WTC11 (cell line): ENCODE results near the gene SNRNP200.

ENCODE experiments used
- ATF1 ChIP-seq: sonication (generic); formaldehyde crosslinking; IDR thresholded peaks from 2 replicates; pipeline ENCODE4 v1.8.1; 2023; ENCODE audit warnings: mild to moderate bottlenecking, moderate library complexity, missing genetic modification reagents
- NFE2L1 ChIP-seq: sonication (generic); formaldehyde crosslinking; IDR thresholded peaks from 2 replicates; pipeline ENCODE4 v1.8.1; 2023; ENCODE audit warnings: missing genetic modification reagents
- NR2C2 ChIP-seq: sonication (generic); formaldehyde crosslinking; IDR thresholded peaks from 2 replicates; pipeline ENCODE4 v1.8.0; 2022; ENCODE audit warnings: mild to moderate bottlenecking, missing genetic modification reagents
- ZBTB21 ChIP-seq: sonication (generic); formaldehyde crosslinking; IDR thresholded peaks from 2 replicates; pipeline ENCODE4 v1.8.1; 2023; ENCODE audit warnings: mild to moderate bottlenecking, missing genetic modification reagents, borderline replicate concordance
- ZNF121 ChIP-seq: sonication (generic); formaldehyde crosslinking; IDR thresholded peaks from 2 replicates; pipeline ENCODE4 v1.8.0; 2023; ENCODE audit warnings: missing genetic modification reagents
- TF ChIP-seq, protein P1 (sequence below): fragments of 200-600 bp; IDR thresholded peaks from 2 replicates; pipeline ENCODE4 v1.8.0; 2022; ENCODE audit warnings: antibody characterized with exemption
- TF ChIP-seq, protein P2 (sequence below): sonication (generic); formaldehyde crosslinking; IDR thresholded peaks from 2 replicates; pipeline ENCODE4 v1.8.1; 2023; ENCODE audit warnings: mild to moderate bottlenecking, missing genetic modification reagents, moderate library complexity
- TF ChIP-seq, protein P3 (sequence below): sonication (generic); formaldehyde crosslinking; IDR thresholded peaks from 2 replicates; pipeline ENCODE4 v1.8.1; 2022; ENCODE audit warnings: low read depth, mild to moderate bottlenecking, moderate library complexity, missing genetic modification reagents, borderline replicate concordance
- TF ChIP-seq, protein P4 (sequence below): sonication (generic); formaldehyde crosslinking; IDR thresholded peaks from 2 replicates; pipeline ENCODE4 v1.8.1; 2022; ENCODE audit warnings: low read depth, missing genetic modification reagents, borderline replicate concordance
- TF ChIP-seq, protein P5 (sequence below): sonication (generic); formaldehyde crosslinking; IDR thresholded peaks from 2 replicates; pipeline ENCODE4 v1.8.0; 2022; ENCODE audit warnings: mild to moderate bottlenecking, missing genetic modification reagents

DNA sequence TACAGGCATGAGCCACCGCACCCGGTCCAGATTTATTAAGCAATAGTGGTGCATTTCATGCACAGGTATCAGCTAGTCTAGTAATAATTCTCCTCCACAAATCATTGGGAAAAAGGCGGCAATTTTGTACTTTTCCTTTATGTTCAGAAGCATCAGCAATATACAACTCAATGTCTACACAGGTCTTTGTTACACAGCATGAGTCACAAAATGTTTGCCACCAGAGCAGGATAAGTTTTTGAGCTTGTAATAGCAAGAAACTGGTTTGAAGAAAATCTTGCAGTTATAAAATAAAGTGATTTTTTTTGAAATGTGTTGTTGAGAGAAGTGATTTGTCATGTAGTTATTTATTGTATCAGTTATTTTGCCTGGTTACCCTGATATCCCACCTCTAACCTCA is 15.0 kb upstream of the SNRNP200 start:
- TF ChIP-seq NFE2L1 (CRISPR knock-in tag) = no peak
- TF ChIP-seq NR2C2 (CRISPR knock-in tag) = no peak
- TF ChIP-seq, protein P1, sequence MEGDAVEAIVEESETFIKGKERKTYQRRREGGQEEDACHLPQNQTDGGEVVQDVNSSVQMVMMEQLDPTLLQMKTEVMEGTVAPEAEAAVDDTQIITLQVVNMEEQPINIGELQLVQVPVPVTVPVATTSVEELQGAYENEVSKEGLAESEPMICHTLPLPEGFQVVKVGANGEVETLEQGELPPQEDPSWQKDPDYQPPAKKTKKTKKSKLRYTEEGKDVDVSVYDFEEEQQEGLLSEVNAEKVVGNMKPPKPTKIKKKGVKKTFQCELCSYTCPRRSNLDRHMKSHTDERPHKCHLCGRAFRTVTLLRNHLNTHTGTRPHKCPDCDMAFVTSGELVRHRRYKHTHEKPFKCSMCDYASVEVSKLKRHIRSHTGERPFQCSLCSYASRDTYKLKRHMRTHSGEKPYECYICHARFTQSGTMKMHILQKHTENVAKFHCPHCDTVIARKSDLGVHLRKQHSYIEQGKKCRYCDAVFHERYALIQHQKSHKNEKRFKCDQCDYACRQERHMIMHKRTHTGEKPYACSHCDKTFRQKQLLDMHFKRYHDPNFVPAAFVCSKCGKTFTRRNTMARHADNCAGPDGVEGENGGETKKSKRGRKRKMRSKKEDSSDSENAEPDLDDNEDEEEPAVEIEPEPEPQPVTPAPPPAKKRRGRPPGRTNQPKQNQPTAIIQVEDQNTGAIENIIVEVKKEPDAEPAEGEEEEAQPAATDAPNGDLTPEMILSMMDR = no peak
- TF ChIP-seq, protein P2, sequence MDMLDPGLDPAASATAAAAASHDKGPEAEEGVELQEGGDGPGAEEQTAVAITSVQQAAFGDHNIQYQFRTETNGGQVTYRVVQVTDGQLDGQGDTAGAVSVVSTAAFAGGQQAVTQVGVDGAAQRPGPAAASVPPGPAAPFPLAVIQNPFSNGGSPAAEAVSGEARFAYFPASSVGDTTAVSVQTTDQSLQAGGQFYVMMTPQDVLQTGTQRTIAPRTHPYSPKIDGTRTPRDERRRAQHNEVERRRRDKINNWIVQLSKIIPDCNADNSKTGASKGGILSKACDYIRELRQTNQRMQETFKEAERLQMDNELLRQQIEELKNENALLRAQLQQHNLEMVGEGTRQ (CRISPR knock-in tag) = no peak
- TF ChIP-seq, protein P3, sequence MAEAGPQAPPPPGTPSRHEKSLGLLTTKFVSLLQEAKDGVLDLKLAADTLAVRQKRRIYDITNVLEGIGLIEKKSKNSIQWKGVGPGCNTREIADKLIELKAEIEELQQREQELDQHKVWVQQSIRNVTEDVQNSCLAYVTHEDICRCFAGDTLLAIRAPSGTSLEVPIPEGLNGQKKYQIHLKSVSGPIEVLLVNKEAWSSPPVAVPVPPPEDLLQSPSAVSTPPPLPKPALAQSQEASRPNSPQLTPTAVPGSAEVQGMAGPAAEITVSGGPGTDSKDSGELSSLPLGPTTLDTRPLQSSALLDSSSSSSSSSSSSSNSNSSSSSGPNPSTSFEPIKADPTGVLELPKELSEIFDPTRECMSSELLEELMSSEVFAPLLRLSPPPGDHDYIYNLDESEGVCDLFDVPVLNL (CRISPR knock-in tag) = no peak
- TF ChIP-seq ZNF121 (CRISPR knock-in tag) = no peak
- TF ChIP-seq, protein P4, sequence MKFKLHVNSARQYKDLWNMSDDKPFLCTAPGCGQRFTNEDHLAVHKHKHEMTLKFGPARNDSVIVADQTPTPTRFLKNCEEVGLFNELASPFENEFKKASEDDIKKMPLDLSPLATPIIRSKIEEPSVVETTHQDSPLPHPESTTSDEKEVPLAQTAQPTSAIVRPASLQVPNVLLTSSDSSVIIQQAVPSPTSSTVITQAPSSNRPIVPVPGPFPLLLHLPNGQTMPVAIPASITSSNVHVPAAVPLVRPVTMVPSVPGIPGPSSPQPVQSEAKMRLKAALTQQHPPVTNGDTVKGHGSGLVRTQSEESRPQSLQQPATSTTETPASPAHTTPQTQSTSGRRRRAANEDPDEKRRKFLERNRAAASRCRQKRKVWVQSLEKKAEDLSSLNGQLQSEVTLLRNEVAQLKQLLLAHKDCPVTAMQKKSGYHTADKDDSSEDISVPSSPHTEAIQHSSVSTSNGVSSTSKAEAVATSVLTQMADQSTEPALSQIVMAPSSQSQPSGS (CRISPR knock-in tag) = no peak
- TF ChIP-seq, protein P5, sequence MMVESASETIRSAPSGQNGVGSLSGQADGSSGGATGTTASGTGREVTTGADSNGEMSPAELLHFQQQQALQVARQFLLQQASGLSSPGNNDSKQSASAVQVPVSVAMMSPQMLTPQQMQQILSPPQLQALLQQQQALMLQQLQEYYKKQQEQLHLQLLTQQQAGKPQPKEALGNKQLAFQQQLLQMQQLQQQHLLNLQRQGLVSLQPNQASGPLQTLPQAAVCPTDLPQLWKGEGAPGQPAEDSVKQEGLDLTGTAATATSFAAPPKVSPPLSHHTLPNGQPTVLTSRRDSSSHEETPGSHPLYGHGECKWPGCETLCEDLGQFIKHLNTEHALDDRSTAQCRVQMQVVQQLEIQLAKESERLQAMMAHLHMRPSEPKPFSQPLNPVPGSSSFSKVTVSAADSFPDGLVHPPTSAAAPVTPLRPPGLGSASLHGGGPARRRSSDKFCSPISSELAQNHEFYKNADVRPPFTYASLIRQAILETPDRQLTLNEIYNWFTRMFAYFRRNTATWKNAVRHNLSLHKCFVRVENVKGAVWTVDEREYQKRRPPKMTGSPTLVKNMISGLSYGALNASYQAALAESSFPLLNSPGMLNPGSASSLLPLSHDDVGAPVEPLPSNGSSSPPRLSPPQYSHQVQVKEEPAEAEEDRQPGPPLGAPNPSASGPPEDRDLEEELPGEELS = no peak
- no peak for TF ChIP-seq ATF1 (CRISPR knock-in tag)
- TF ChIP-seq ZBTB21 (CRISPR knock-in tag) = no peak
